Measurements from ENCODE around the gene RAB11FIP4. TPM values are rescaled to one million over a fixed set of nuclear protein-coding genes. Genes with fewer than 3 reads are reported as not detected.
A peak's percentile ranks its signal among the peaks of the same experiment; 100 is the strongest.

RAB11FIP4 gene
- total and polyA plus RNA-seq, 2 of the 13 experiments (the other 11 are each of a cell fraction or from before 2014, with no cell fraction given) = 28.0 to 89.3 TPM

- TF ChIP-seq, protein P1, sequence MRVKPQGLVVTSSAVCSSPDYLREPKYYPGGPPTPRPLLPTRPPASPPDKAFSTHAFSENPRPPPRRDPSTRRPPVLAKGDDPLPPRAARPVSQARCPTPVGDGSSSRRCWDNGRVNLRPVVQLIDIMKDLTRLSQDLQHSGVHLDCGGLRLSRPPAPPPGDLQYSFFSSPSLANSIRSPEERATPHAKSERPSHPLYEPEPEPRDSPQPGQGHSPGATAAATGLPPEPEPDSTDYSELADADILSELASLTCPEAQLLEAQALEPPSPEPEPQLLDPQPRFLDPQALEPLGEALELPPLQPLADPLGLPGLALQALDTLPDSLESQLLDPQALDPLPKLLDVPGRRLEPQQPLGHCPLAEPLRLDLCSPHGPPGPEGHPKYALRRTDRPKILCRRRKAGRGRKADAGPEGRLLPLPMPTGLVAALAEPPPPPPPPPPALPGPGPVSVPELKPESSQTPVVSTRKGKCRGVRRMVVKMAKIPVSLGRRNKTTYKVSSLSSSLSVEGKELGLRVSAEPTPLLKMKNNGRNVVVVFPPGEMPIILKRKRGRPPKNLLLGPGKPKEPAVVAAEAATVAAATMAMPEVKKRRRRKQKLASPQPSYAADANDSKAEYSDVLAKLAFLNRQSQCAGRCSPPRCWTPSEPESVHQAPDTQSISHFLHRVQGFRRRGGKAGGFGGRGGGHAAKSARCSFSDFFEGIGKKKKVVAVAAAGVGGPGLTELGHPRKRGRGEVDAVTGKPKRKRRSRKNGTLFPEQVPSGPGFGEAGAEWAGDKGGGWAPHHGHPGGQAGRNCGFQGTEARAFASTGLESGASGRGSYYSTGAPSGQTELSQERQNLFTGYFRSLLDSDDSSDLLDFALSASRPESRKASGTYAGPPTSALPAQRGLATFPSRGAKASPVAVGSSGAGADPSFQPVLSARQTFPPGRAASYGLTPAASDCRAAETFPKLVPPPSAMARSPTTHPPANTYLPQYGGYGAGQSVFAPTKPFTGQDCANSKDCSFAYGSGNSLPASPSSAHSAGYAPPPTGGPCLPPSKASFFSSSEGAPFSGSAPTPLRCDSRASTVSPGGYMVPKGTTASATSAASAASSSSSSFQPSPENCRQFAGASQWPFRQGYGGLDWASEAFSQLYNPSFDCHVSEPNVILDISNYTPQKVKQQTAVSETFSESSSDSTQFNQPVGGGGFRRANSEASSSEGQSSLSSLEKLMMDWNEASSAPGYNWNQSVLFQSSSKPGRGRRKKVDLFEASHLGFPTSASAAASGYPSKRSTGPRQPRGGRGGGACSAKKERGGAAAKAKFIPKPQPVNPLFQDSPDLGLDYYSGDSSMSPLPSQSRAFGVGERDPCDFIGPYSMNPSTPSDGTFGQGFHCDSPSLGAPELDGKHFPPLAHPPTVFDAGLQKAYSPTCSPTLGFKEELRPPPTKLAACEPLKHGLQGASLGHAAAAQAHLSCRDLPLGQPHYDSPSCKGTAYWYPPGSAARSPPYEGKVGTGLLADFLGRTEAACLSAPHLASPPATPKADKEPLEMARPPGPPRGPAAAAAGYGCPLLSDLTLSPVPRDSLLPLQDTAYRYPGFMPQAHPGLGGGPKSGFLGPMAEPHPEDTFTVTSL (CRISPR knock-in tag; IDR thresholded peaks at IDR 0.05; ENCODE audit: borderline replicate concordance) = no peak
- TF ChIP-seq, protein P2, sequence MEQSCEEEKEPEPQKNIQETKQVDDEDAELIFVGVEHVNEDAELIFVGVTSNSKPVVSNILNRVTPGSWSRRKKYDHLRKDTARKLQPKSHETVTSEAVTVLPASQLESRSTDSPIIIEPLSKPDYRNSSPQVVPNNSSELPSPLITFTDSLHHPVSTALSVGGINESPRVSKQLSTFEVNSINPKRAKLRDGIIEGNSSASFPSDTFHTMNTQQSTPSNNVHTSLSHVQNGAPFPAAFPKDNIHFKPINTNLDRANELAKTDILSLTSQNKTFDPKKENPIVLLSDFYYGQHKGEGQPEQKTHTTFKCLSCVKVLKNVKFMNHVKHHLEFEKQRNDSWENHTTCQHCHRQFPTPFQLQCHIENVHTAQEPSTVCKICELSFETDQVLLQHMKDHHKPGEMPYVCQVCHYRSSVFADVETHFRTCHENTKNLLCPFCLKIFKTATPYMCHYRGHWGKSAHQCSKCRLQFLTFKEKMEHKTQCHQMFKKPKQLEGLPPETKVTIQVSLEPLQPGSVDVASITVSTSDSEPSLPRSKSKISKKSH (CRISPR knock-in tag; IDR thresholded peaks at IDR 0.05; ENCODE audit: borderline replicate concordance) = peak; percentile 36; the same call in 1 of the 2 replicates
- TF ChIP-seq KLF12 (CRISPR knock-in tag; IDR thresholded peaks at IDR 0.05; ENCODE audit: borderline replicate concordance) (0 out of 2 replicates have a peak, but pooled peaks have one; percentile 56), RORA (CRISPR knock-in tag; IDR thresholded peaks at IDR 0.05) (no peak), IKZF4 (CRISPR knock-in tag; IDR thresholded peaks at IDR 0.05; ENCODE audit: borderline replicate concordance, low read depth, not compliant biosample characterization) (peak; percentile 42), PAWR (CRISPR knock-in tag; IDR thresholded peaks at IDR 0.05; ENCODE audit: borderline replicate concordance) (no peak), ETV5 (CRISPR knock-in tag; IDR thresholded peaks at IDR 0.05; ENCODE audit: borderline replicate concordance) (no peak), YY1 (IDR thresholded peaks at IDR 0.05; ENCODE audit: insufficient read depth, insufficient replicate concordance, low read depth, low read length) (peak; percentile 67), ZNF616 (CRISPR knock-in tag; IDR thresholded peaks at IDR 0.05; ENCODE audit: low read depth) (0 out of 2 replicates have a peak, but pooled peaks have one; percentile 44), ZNF142 (CRISPR knock-in tag; IDR thresholded peaks at IDR 0.05) (peak; percentile 98), CEBPB (IDR thresholded peaks at IDR 0.05; ENCODE audit: borderline replicate concordance, low read depth, low read length) (no peak), HOXA5 (CRISPR knock-in tag; IDR thresholded peaks at IDR 0.05) (peak; percentile 68; the same call in 1 of the 2 replicates), HOXD1 (CRISPR knock-in tag; IDR thresholded peaks at IDR 0.05) (no peak), BRD4 (CRISPR knock-in tag; IDR thresholded peaks at IDR 0.05) (no peak)
Measured at GRCh38 chr17:31558748-31559583, 167.5 kb downstream of the RAB11FIP4 start (continued).

All from HepG2 (cell line).